ENCODE data around the gene PGD.

DNA sequence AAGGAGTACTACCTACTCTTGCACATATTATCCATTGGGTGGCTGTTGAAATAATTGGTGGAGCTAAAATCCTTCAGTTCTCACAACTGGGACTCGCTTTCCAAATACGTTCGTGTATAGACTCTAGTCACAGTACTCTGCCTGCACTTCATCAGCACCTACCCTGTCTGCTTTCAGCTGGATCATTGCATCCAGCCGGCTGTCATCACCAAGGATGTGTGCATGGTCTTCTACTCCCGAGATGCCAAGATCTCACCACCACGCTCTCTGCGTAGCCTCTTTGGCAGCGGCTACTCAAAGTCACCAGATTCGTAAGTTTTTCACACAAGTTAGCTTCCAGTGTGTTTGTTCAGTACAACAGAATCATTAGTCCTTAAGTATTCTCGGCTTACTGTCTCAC, 37.3 kb upstream of the PGD start:
- TF ChIP-seq RARB (CRISPR knock-in tag; IDR thresholded peaks at IDR 0.05): no peak
- TF ChIP-seq ZC3H10 (CRISPR knock-in tag; IDR thresholded peaks at IDR 0.05): no peak
- TF ChIP-seq CREB5 (CRISPR knock-in tag; IDR thresholded peaks at IDR 0.05; ENCODE audit: low read depth): no peak
- TF ChIP-seq ZFP30 (CRISPR knock-in tag; IDR thresholded peaks at IDR 0.05): no peak
- TF ChIP-seq TOX (CRISPR knock-in tag; IDR thresholded peaks at IDR 0.05; ENCODE audit: borderline replicate concordance): no peak
